K562 (cell line): Measurements from ENCODE around the gene LRP1. TPM values are rescaled to one million over a fixed set of nuclear protein-coding genes. Genes with fewer than 3 reads are reported as not detected.

Experiments used
- ARID1B ChIP-seq: fragments of 450-650 bp; IDR thresholded peaks from 2 replicates; pipeline ENCODE4 v1.6.1; 2016; ENCODE audit warnings: antibody characterized with exemption, mild to moderate bottlenecking, inconsistent platforms
- CBFA2T3 ChIP-seq: fragments of 450-650 bp; IDR thresholded peaks from 2 replicates; pipeline ENCODE4 v1.6.1; 2017
- E2F3 ChIP-seq: fragments of 250-450 bp; sonication (Bioruptor Pico); IDR thresholded peaks from 2 replicates; pipeline ENCODE4 v1.4.0; 2020; ENCODE audit warnings: mild to moderate bottlenecking
- L3MBTL2 ChIP-seq: fragments of 450-650 bp; IDR thresholded peaks from 2 replicates; pipeline ENCODE4 v1.6.1; 2016; ENCODE audit warnings: mild to moderate bottlenecking, moderate library complexity
- POLR2H ChIP-seq: IDR thresholded peaks from 2 replicates; pipeline ENCODE4 v1.6.1; 2016; ENCODE audit warnings: missing genetic modification characterization, low read depth, mild to moderate bottlenecking, control low read depth, missing compliant biosample characterization, moderate library complexity
- PPARD ChIP-seq: fragments of 250-450 bp; sonication (Bioruptor Pico); IDR thresholded peaks from 2 replicates; pipeline ENCODE4 v1.8.0; 2022; ENCODE audit warnings: inconsistent platforms, mild to moderate bottlenecking, moderate library complexity
- ZFPM2 ChIP-seq: fragments of 250-450 bp; sonication (Bioruptor Pico); IDR thresholded peaks from 2 replicates; pipeline ENCODE4 v1.5.1; 2022; ENCODE audit warnings: mild to moderate bottlenecking
- ZKSCAN1 ChIP-seq: fragments of 150-350 bp; IDR thresholded peaks from 2 replicates; pipeline ENCODE4 v1.6.1; 2016; ENCODE audit warnings: low read depth, low read length
- ZNF140 ChIP-seq: fragments of 250-450 bp; sonication (Bioruptor Pico); IDR thresholded peaks from 2 replicates; pipeline ENCODE4 v1.8.0; 2021; ENCODE audit warnings: moderate library complexity, mild to moderate bottlenecking, inconsistent platforms
- polyA plus RNA-seq, 8 experiments: library from polyadenylated mRNA; depleted of rRNA in 4 of 8; stranded (reverse) in 5 of 8; unstranded in 3 of 8; fragments of >200 nt; fragmentation: Nextera tagmentation in 2 of 8; fragmentation: Illumina TruSeq in 1 of 8; extraction: Ambion mirVana in 2 of 8; extraction: Trizol in 1 of 8; gene quantifications; 2 replicates each; pipeline versions ENCODE4 v1.2.1 to v1.2.3, GENCODE V29; 2011 to 2014; ENCODE audit warnings: inconsistent platforms in 1 of 8, missing spikeins in 1 of 8
- total RNA-seq, 7 experiments: library from RNA; depleted of rRNA in 6 of 7; stranded (reverse); fragments of >200 nt in 6 of 7; fragmentation: Illumina TruSeq in 2 of 7; extraction: Trizol in 2 of 7; gene quantifications; 2 replicates each; pipeline versions ENCODE4 v1.2.1 to v1.2.3, GENCODE V29; 2011 to 2021; ENCODE audit warnings: low replicate concordance in 1 of 7
- TF ChIP-seq, protein P1 (sequence below), 2 experiments: fragments of 450-650 bp; conservative IDR thresholded peaks; 2 replicates each; pipeline ENCODE4 v1.6.1; 2017; ENCODE audit warnings: mild to moderate bottlenecking in 2 of 2, moderate library complexity in 2 of 2
- TF ChIP-seq, protein P2 (sequence below): fragments of 250-450 bp; sonication (Bioruptor Pico); IDR thresholded peaks from 2 replicates; pipeline ENCODE4 v1.8.0; 2021; ENCODE audit warnings: mild to moderate bottlenecking, moderate library complexity
- TF ChIP-seq, protein P3 (sequence below): sonication (generic); formaldehyde crosslinking; IDR thresholded peaks from 2 replicates; pipeline ENCODE4 v1.8.1; 2023; ENCODE audit warnings: missing genetic modification reagents, mild to moderate bottlenecking, borderline replicate concordance
- TF ChIP-seq, protein P4 (sequence below): fragments of 450-650 bp; IDR thresholded peaks from 2 replicates; pipeline ENCODE4 v1.6.1; 2017; ENCODE audit warnings: mild to moderate bottlenecking, moderate library complexity

Gene LRP1
- total and polyA plus RNA-seq, 9 of the 15 experiments (the other 6 are each of a cell fraction or from before 2014, with no cell fraction given) = 0.04 to 0.64 (median 0.19) TPM; not detected in 2

DNA sequence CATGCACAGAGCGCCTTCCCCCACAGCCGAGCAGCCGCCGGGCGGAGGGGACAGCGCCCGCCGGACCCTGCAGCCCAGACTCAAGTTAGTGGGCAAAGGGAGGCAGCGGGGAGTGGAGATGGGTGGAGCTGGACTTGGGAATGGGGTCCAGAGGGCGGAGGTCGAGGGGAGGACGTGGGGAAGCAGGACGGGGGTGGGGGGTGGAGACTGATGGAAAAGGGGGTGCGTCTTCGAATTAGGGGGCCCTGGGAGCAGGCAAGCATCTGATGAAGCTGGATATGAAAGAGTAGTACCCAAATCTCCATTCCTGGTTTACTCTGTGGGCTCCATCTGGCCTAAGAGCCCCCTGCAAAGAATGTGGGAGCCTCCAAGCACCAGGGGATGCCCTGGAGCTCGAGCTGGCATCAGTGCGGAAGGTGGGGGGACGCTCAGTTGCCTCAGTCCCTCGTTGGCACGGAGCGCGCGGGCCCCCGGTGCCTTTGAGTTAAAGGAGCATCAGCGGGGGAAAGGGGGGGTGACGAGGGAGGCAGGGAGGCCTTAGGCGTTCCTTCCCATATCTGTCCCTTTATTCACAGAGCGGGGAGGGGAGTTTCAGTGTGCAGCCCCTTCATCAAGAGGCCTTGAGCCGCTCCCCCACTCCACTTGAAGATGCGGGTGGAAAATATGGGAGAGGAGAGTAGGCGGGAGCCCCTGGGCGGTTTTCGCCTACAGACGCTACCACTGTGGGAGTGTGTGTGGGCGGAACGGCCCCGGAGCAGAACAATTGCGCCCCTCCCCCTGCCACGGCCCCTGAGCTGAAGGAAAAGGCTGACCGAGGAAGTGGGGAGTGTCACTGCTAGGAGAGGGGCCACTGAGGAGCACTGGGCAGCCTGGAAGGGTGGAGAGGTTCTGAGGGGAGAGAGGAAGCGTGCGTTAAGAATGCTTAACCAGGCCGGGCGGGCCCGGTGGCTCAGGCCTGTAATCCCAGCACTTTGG is 38.7 kb upstream of the LRP1 start (continued):
- no peak for TF ChIP-seq L3MBTL2
- TF ChIP-seq, protein P1, sequence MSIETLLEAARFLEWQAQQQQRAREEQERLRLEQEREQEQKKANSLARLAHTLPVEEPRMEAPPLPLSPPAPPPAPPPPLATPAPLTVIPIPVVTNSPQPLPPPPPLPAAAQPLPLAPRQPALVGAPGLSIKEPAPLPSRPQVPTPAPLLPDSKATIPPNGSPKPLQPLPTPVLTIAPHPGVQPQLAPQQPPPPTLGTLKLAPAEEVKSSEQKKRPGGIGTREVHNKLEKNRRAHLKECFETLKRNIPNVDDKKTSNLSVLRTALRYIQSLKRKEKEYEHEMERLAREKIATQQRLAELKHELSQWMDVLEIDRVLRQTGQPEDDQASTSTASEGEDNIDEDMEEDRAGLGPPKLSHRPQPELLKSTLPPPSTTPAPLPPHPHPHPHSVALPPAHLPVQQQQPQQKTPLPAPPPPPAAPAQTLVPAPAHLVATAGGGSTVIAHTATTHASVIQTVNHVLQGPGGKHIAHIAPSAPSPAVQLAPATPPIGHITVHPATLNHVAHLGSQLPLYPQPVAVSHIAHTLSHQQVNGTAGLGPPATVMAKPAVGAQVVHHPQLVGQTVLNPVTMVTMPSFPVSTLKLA (conservative IDR thresholded peaks at IDR 0.05) = peak; percentile 31 to 61; a peak in 1 of 4 replicates
- no peak for TF ChIP-seq ZNF140 (CRISPR knock-in tag)
- no peak for TF ChIP-seq E2F3
- no peak for TF ChIP-seq ZKSCAN1
- TF ChIP-seq, protein P2, sequence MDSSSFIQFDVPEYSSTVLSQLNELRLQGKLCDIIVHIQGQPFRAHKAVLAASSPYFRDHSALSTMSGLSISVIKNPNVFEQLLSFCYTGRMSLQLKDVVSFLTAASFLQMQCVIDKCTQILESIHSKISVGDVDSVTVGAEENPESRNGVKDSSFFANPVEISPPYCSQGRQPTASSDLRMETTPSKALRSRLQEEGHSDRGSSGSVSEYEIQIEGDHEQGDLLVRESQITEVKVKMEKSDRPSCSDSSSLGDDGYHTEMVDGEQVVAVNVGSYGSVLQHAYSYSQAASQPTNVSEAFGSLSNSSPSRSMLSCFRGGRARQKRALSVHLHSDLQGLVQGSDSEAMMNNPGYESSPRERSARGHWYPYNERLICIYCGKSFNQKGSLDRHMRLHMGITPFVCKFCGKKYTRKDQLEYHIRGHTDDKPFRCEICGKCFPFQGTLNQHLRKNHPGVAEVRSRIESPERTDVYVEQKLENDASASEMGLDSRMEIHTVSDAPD (CRISPR knock-in tag) = no peak
- TF ChIP-seq, protein P3, sequence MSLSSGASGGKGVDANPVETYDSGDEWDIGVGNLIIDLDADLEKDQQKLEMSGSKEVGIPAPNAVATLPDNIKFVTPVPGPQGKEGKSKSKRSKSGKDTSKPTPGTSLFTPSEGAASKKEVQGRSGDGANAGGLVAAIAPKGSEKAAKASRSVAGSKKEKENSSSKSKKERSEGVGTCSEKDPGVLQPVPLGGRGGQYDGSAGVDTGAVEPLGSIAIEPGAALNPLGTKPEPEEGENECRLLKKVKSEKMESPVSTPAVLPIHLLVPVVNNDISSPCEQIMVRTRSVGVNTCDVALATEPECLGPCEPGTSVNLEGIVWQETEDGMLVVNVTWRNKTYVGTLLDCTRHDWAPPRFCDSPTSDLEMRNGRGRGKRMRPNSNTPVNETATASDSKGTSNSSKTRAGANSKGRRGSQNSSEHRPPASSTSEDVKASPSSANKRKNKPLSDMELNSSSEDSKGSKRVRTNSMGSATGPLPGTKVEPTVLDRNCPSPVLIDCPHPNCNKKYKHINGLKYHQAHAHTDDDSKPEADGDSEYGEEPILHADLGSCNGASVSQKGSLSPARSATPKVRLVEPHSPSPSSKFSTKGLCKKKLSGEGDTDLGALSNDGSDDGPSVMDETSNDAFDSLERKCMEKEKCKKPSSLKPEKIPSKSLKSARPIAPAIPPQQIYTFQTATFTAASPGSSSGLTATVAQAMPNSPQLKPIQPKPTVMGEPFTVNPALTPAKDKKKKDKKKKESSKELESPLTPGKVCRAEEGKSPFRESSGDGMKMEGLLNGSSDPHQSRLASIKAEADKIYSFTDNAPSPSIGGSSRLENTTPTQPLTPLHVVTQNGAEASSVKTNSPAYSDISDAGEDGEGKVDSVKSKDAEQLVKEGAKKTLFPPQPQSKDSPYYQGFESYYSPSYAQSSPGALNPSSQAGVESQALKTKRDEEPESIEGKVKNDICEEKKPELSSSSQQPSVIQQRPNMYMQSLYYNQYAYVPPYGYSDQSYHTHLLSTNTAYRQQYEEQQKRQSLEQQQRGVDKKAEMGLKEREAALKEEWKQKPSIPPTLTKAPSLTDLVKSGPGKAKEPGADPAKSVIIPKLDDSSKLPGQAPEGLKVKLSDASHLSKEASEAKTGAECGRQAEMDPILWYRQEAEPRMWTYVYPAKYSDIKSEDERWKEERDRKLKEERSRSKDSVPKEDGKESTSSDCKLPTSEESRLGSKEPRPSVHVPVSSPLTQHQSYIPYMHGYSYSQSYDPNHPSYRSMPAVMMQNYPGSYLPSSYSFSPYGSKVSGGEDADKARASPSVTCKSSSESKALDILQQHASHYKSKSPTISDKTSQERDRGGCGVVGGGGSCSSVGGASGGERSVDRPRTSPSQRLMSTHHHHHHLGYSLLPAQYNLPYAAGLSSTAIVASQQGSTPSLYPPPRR = no peak
- TF ChIP-seq PPARD (CRISPR knock-in tag) = no peak
- no peak for TF ChIP-seq POLR2H
- 0 out of 2 replicates have a peak, but pooled peaks have one; percentile 44 for TF ChIP-seq ZFPM2 (CRISPR knock-in tag)
- no peak for TF ChIP-seq CBFA2T3
- TF ChIP-seq ARID1B = peak; percentile 17; the same call in 1 of the 2 replicates
- TF ChIP-seq, protein P4, sequence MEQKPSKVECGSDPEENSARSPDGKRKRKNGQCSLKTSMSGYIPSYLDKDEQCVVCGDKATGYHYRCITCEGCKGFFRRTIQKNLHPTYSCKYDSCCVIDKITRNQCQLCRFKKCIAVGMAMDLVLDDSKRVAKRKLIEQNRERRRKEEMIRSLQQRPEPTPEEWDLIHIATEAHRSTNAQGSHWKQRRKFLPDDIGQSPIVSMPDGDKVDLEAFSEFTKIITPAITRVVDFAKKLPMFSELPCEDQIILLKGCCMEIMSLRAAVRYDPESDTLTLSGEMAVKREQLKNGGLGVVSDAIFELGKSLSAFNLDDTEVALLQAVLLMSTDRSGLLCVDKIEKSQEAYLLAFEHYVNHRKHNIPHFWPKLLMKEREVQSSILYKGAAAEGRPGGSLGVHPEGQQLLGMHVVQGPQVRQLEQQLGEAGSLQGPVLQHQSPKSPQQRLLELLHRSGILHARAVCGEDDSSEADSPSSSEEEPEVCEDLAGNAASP = no peak
